HUES6 (cell line): Measurements from ENCODE around the gene TNFRSF8.
"Not testable (repeated sequence)": the region's sequence is repeated elsewhere in the genome, so short reads cannot be mapped to it uniquely, and the experiment has no call there.

ENCODE experiments used
- H3K27ac ChIP-seq: 2 replicates; pipeline ENCODE4 v1.7.0; 2013; ENCODE audit warnings: low read depth, mild to moderate bottlenecking, low read length, inconsistent platforms
- H3K27me3 ChIP-seq: 2 replicates; pipeline ENCODE4 v1.6.1; 2013; ENCODE audit warnings: low read length; ENCODE audit not compliant: control insufficient read depth, insufficient read depth
- H3K36me3 ChIP-seq: 2 replicates; pipeline ENCODE4 v1.6.1; 2013; ENCODE audit warnings: low read length; ENCODE audit not compliant: control insufficient read depth, insufficient read depth
- H3K4me1 ChIP-seq: 2 replicates; pipeline ENCODE4 v1.6.1; 2013; ENCODE audit warnings: low read length; ENCODE audit not compliant: control insufficient read depth, insufficient read depth
- H3K4me3 ChIP-seq: 2 replicates; pipeline ENCODE4 v1.5.1; 2013; ENCODE audit warnings: low read depth, low read length
- H3K9ac ChIP-seq: one replicate; pipeline ENCODE4 v1.6.1; 2013; ENCODE audit warnings: mild to moderate bottlenecking, low read length
- H3K9me3 ChIP-seq: 2 replicates; pipeline ENCODE4 v1.6.1; 2013; ENCODE audit warnings: low read depth, low read length; ENCODE audit not compliant: control insufficient read depth, insufficient read depth

Gene TNFRSF8

GRCh38 chr1:12028957-12029511 lies 34.1 kb upstream of the TNFRSF8 start:
- H3K27me3 ChIP-seq: no peaks in the 10 kb centered on the region
- no peak overlapping the region for H3K27ac ChIP-seq
- H3K36me3 ChIP-seq: peaks cover 80% of the 10 kb centered on the region
- H3K9me3 ChIP-seq: no peaks in the 10 kb centered on the region
- H3K4me3 ChIP-seq: no peak overlapping the region
- H3K9ac ChIP-seq: no peak overlapping the region
- no peaks in the 10 kb centered on the region for H3K4me1 ChIP-seq

DNA sequence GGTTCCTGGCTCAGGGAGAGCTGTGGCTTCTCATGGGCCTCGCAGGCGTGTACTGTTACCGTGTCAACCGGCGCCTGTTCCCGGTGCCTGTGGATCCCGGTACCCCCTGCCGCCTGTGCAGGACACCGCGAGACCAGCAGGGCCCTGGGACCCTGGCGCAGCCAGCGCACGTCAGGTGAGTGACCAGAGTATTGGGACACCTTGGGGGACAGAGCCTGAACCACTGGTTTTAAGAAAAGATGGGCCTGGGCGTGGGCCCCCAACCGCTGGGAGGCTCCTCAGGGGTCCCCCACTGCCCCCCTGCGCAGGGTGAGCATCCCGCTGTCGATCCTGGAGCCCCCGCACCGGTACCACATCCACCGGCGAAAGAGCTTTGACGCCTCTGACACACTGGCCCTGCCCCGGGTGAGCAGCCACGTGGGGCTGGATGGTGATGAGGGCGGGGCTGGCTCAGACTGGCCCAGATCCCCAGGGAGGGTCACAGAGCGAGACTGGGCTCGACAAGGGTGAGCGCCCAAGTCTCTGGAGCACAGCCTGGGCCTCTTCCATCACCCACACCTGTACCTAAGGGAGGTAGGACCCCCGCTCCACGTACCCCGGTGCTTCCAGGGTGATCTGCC lies 33.3 kb upstream of the TNFRSF8 start:
- Histone ChIP-seq H3K4me3 (no peak overlapping the region), H3K9ac (no peak overlapping the region), H3K27me3 (no peaks in the 10 kb centered on the region), H3K36me3 (peaks cover 77% of the 10 kb centered on the region), H3K27ac (no peak overlapping the region), H3K9me3 (no peaks in the 10 kb centered on the region), H3K4me1 (no peaks in the 10 kb centered on the region)

GRCh38 chr1:12031039-12031980 lies 31.8 kb upstream of the TNFRSF8 start:
- Histone ChIP-seq H3K4me3 (no peak overlapping the region), H3K9ac (no peak overlapping the region), H3K27ac (no peak overlapping the region), H3K9me3 (no peaks in the 10 kb centered on the region), H3K4me1 (no peaks in the 10 kb centered on the region), H3K27me3 (no peaks in the 10 kb centered on the region), H3K36me3 (peaks cover 63% of the 10 kb centered on the region)

DNA sequence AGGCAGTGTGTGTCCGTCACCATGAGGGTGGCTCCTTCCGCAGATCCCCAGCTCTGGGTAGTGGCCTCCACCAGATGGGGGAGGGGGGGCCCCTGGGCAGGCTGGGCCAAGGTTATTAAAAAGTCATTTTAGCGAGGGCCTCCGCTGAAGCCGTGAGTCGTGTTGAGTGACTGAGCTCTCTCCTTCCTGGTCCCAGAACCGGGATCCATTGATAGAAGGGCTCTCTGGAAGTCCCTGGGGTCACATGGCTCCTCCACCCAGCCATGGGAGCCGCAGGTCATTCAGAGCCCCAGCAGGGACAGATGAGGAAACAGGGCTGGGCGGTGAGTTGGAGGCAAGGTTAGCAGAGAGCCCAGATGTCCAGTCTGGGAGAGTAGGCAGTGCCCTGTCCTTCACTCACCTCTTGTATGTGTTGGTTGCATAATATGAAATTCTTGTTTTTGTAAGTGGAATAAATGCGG lies 30.9 kb upstream of the TNFRSF8 start:
- Histone ChIP-seq H3K27me3 (no peaks in the 10 kb centered on the region), H3K27ac (no peak overlapping the region), H3K4me3 (no peak overlapping the region), H3K4me1 (no peaks in the 10 kb centered on the region), H3K36me3 (peaks cover 55% of the 10 kb centered on the region), H3K9ac (no peak overlapping the region), H3K9me3 (no peaks in the 10 kb centered on the region)

DNA sequence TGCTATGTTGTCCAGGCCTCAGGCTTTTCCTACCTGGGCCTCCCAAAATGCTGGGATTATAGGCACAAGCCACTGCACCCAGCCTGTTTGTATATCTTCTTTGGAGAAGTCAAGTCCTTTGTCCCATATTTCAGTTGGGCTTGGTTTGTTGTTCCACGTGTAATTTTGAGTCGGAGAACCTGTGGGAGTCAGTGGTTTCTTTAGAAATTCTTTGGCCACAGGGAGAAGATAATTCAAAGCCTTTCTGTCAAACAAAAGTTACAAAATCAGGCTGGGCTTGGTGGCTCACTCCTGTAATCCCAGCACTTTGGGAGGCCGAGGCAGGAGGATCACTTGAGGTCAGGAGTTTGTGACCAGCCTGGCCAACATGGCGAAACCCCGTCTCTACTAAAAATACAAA lies 29.7 kb upstream of the TNFRSF8 start:
- peaks cover 42% of the 10 kb centered on the region for H3K36me3 ChIP-seq
- H3K9me3 ChIP-seq, H3K4me1 ChIP-seq, H3K4me3 ChIP-seq, H3K27ac ChIP-seq, H3K27me3 ChIP-seq, H3K9ac ChIP-seq: not testable (repeated sequence)

- Histone ChIP-seq H3K4me3 (no peak overlapping the region), H3K4me1 (no peaks in the 10 kb centered on the region), H3K27ac (no peak overlapping the region), H3K27me3 (no peaks in the 10 kb centered on the region), H3K9me3 (no peaks in the 10 kb centered on the region), H3K9ac (no peak overlapping the region), H3K36me3 (peaks cover 33% of the 10 kb centered on the region)
Observed at GRCh38 chr1:12034381-12034801, 28.7 kb upstream of the TNFRSF8 start.

DNA sequence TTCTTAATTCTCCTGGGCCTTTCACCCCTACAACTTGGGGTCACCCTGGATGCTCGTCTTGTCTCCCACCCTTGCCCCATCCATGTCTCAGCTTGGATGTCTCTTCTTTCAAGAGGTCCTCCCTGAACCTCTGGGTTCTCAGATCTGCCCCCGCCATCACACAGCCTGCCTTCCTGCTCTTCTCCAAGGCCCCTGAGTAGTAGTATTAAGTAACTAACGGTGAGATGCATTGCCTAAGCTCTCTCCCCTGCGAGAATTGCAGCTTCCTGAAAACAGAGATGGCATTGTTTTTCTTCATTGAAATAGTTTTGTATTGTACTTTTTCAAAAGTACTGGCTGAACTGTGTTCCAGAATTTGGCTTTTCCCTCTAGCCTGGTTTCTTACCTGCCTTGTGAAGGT lies 27.8 kb upstream of the TNFRSF8 start:
- H3K4me3 ChIP-seq: no peak overlapping the region

GRCh38 chr1:12037486-12038355 lies 25.4 kb upstream of the TNFRSF8 start:
- H3K9me3 ChIP-seq: 0 out of 2 replicates have a peak, but pooled peaks cover 4% of the 10 kb centered on the region
- 0 out of 2 replicates have a peak, but pooled peaks cover 4% of the 10 kb centered on the region for H3K36me3 ChIP-seq
- no peaks in the 10 kb centered on the region for H3K27me3 ChIP-seq
- no peaks in the 10 kb centered on the region for H3K4me1 ChIP-seq
- no peak overlapping the region for H3K9ac ChIP-seq
- H3K4me3 ChIP-seq: no peak overlapping the region
- no peak overlapping the region for H3K27ac ChIP-seq

More for the DNA sequence above, 27.8 kb upstream of the TNFRSF8 start:
- no peaks in the 10 kb centered on the region for H3K9me3 ChIP-seq
- H3K36me3 ChIP-seq: peaks cover 24% of the 10 kb centered on the region
- no peaks in the 10 kb centered on the region for H3K27me3 ChIP-seq
- H3K27ac ChIP-seq: no peak overlapping the region
- H3K4me1 ChIP-seq: no peaks in the 10 kb centered on the region
- H3K9ac ChIP-seq: no peak overlapping the region

DNA sequence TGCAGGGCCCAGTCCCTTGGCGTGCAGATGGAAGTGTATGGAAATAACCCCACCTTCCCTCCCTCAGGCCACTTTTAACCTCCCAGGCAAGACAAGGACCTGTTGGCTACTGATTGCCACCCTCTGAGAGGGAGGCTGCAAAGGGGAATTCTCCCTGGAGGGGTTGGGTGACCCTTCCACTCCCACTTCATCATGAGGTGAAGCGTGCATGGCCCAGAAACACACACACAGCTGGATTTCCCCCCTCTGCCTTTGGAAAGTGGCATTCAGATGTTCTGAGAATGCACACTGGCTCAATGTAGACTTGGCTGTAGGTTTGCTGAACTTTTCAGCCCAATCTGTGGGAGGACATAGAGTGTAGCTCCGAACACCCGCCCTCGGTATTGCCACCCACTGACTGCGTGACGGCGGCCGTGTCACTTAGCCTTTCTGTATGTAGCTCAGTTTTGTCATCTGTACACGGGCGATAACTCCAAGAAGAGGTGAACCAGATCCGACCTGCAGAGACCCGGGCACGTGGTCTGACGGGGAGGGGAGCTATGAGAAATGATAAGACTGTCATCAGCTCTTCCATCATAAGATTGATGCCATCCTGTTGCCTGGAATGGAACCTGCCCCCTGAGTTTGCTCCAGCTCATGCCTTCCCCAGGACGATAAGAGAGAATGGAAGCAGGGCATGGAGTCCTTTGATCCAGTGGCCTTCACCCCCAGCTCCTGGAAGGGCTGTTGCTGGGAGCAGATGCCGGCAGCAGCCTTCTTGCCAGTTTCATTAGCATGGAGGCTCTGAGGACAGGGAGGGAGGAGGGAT lies 24.5 kb upstream of the TNFRSF8 start:
- Histone ChIP-seq H3K27ac (no peak overlapping the region), H3K27me3 (no peaks in the 10 kb centered on the region), H3K9ac (no peak overlapping the region), H3K36me3 (0 out of 2 replicates have a peak, but pooled peaks cover 4% of the 10 kb centered on the region), H3K9me3 (0 out of 2 replicates have a peak, but pooled peaks cover 4% of the 10 kb centered on the region), H3K4me1 (no peaks in the 10 kb centered on the region), H3K4me3 (no peak overlapping the region)

GRCh38 chr1:12039164-12039525 lies 24.0 kb upstream of the TNFRSF8 start:
- H3K4me1 ChIP-seq: no peaks in the 10 kb centered on the region
- no peak overlapping the region for H3K27ac ChIP-seq
- no peak overlapping the region for H3K4me3 ChIP-seq
- 0 out of 2 replicates have a peak, but pooled peaks cover 4% of the 10 kb centered on the region for H3K9me3 ChIP-seq
- H3K9ac ChIP-seq: no peak overlapping the region
- H3K27me3 ChIP-seq: no peaks in the 10 kb centered on the region
- H3K36me3 ChIP-seq: 0 out of 2 replicates have a peak, but pooled peaks cover 4% of the 10 kb centered on the region
